ENCODE data around the gene WNK4.

GRCh38 chr17:42814633-42815399 lies 34.4 kb downstream of the WNK4 start:
- TF ChIP-seq CTCF (IDR thresholded peaks at IDR 0.05) (no peak), EZH2phosphoT487 (IDR thresholded peaks at IDR 0.05) (no peak)
